Peyer's patch (tissue), 4 donors: Measurements from ENCODE around the gene GLT8D2. TPM values are rescaled to one million over a fixed set of nuclear protein-coding genes. Genes with fewer than 3 reads are reported as not detected.

Experiments used
- DNase-seq, 3 donors: peaks; one replicate each; pipeline ENCODE4 v3.0.0-alpha.2; 2017 to 2019
- H3K27ac ChIP-seq, 4 donors: fragments of 200-600 bp; sonication (generic); one replicate each; pipeline ENCODE4 v1.5.1; 2016 to 2019
- H3K27me3 ChIP-seq, 2 donors: fragments of 200-600 bp; sonication (generic); one replicate each; pipeline ENCODE4 v1.5.1; 2019
- H3K36me3 ChIP-seq, 3 donors: fragments of 200-600 bp; sonication (generic); one replicate each; pipeline ENCODE4 v1.5.1; 2016 to 2019
- H3K4me1 ChIP-seq, 4 donors: fragments of 200-600 bp; sonication (generic); one replicate each; pipeline ENCODE4 v1.5.1; 2016 to 2019
- H3K4me3 ChIP-seq, 4 donors: fragments of 200-600 bp; sonication (generic); 1 replicate in 3 of 4; 2 replicates in 1 of 4; pipeline ENCODE4 v1.5.1; 2016 to 2019; ENCODE audit warnings: mild to moderate bottlenecking in 1 of 4
- H3K9me3 ChIP-seq, 4 donors: fragments of 200-600 bp; sonication (generic); one replicate each; pipeline ENCODE4 v1.5.1; 2016 to 2019; ENCODE audit warnings: mild to moderate bottlenecking in 1 of 4
- CTCF ChIP-seq, 6 experiments: fragments of 450-650 bp in 4 of 6; fragments of 200-600 bp in 2 of 6; sonication (generic) in 1 of 6; IDR thresholded peaks; one replicate each; pipeline ENCODE4 v1.5.1; 2017 to 2019; ENCODE audit warnings: antibody characterized with exemption in 6 of 6, mild to moderate bottlenecking in 3 of 6, moderate library complexity in 1 of 6
- POLR2A ChIP-seq, 2 donors: fragments of 450-650 bp; IDR thresholded peaks; one replicate each; pipeline ENCODE4 v1.5.1; 2017; ENCODE audit warnings: antibody characterized with exemption in 2 of 2, mild to moderate bottlenecking in 2 of 2, moderate library complexity in 2 of 2
- total RNA-seq, 4 donors: library from RNA; depleted of rRNA; stranded (reverse); fragments of >200 nt; gene quantifications; one replicate each; pipeline ENCODE4 v1.1.0, GENCODE V29; 2016

The GLT8D2 gene
- total RNA-seq, 4 donors from 2014 or later, result 3.1 to 24.8 (median 5.4) TPM

GRCh38 chr12:103986829-103987228 lies 63.2 kb downstream of the GLT8D2 start:
- no peak for DNase-seq
- Histone ChIP-seq H3K27ac (no peak overlapping the region), H3K27me3 (no peaks in the 10 kb centered on the region), H3K4me1 (no peaks in the 10 kb centered on the region), H3K4me3 (no peak overlapping the region), H3K36me3 (peaks cover 0 to 68% (median 3%) of the 10 kb centered on the region in 3 donors), H3K9me3 (no peaks in the 10 kb centered on the region)
- no peak for TF ChIP-seq CTCF (IDR thresholded peaks at IDR 0.05)
- TF ChIP-seq POLR2A (IDR thresholded peaks at IDR 0.05), result no peak

- H3K4me3 ChIP-seq, result no peak overlapping the region
- no peak overlapping the region for H3K27ac ChIP-seq
- no peaks in the 10 kb centered on the region for H3K9me3 ChIP-seq
- no peaks in the 10 kb centered on the region for H3K4me1 ChIP-seq
- H3K36me3 ChIP-seq, result peaks cover 0 to 59% (median 3%) of the 10 kb centered on the region in 3 donors
- TF ChIP-seq CTCF (IDR thresholded peaks at IDR 0.05), result no peak
- TF ChIP-seq POLR2A (IDR thresholded peaks at IDR 0.05), result no peak
- H3K27me3 ChIP-seq, result no peaks in the 10 kb centered on the region
- no peak for DNase-seq
Measured at GRCh38 chr12:103978384-103978982, 71.5 kb downstream of the GLT8D2 start.

- H3K27me3 ChIP-seq, result no peaks in the 10 kb centered on the region
- peaks cover 0 to 31% (median 0%) of the 10 kb centered on the region in 3 donors for H3K36me3 ChIP-seq
- H3K9me3 ChIP-seq, result no peaks in the 10 kb centered on the region
- no peak for DNase-seq
- no peak overlapping the region for H3K4me3 ChIP-seq
- H3K27ac ChIP-seq, result no peak overlapping the region
- TF ChIP-seq CTCF (IDR thresholded peaks at IDR 0.05), result no peak
- no peak for TF ChIP-seq POLR2A (IDR thresholded peaks at IDR 0.05)
- no peaks in the 10 kb centered on the region for H3K4me1 ChIP-seq
Measured at GRCh38 chr12:103975368-103975767, 74.6 kb downstream of the GLT8D2 start.

DNA sequence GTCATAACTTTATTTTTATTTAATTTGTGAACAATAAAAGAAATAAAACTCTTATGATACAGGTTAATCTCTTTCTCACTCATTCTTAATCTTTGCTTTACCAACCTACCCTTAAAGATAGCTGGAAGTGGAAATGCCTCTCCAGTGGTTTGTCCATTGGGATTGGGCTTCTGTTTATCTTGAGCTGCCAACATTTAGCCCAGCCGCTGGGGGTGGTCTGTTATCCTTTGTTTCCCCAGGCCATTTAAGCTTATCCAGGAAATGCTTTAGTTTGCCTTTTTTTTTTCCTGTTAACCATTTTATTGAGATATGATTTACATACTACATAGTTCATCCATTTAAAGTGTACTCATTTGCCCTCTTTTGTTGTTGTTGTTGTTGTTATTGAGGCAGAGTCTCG lies 76.1 kb downstream of the GLT8D2 start:
- Histone ChIP-seq H3K4me1 (peaks cover 0 to 4% (median 0%) of the 10 kb centered on the region in 4 donors), H3K4me3 (no peak overlapping the region), H3K9me3 (no peaks in the 10 kb centered on the region), H3K27me3 (no peaks in the 10 kb centered on the region), H3K27ac (no peak overlapping the region), H3K36me3 (peaks cover 0 to 29% (median 0%) of the 10 kb centered on the region in 3 donors)
- no peak for DNase-seq
- TF ChIP-seq CTCF (IDR thresholded peaks at IDR 0.05) (no peak), POLR2A (IDR thresholded peaks at IDR 0.05) (no peak)

- no peak for DNase-seq
- Histone ChIP-seq H3K4me1 (peaks cover 0 to 24% (median 9%) of the 10 kb centered on the region in 4 donors), H3K4me3 (no peak overlapping the region), H3K27me3 (no peaks in the 10 kb centered on the region), H3K27ac (no peak overlapping the region), H3K9me3 (no peaks in the 10 kb centered on the region), H3K36me3 (peaks cover 0 to 4% (median 0%) of the 10 kb centered on the region in 3 donors)
- TF ChIP-seq POLR2A (IDR thresholded peaks at IDR 0.05) (no peak), CTCF (IDR thresholded peaks at IDR 0.05) (no peak)
Measured at GRCh38 chr12:103969391-103969790, 80.6 kb downstream of the GLT8D2 start.
